Activated CD4-positive, alpha-beta memory T cell treated with anti-CD3 and anti-CD28 coated beads for 36 hours (primary cell): Measurements from ENCODE around the gene STIL. TPM values are rescaled to one million over a fixed set of nuclear protein-coding genes. Genes with fewer than 3 reads are reported as not detected.
A peak's percentile ranks its signal among the peaks of the same experiment; 100 is the strongest.
"Not testable (repeated sequence)": the region's sequence is repeated elsewhere in the genome, so short reads cannot be mapped to it uniquely, and the experiment has no call there.

Experiments used
- CTCF ChIA-PET: fragments of 350-600 bp; sonication (Branson Sonifier 250); formaldehyde crosslinking; loops from one replicate; lab custom pipeline; 2021; ENCODE audit warnings: antibody characterized with exemption, inconsistent platforms; lab: Charles Lee
- POLR2A ChIA-PET: fragments of 350-600 bp; sonication (Branson Sonifier 250); formaldehyde crosslinking; loops from one replicate; lab custom pipeline; 2021; ENCODE audit warnings: antibody characterized with exemption; lab: Charles Lee
- DNase-seq: peaks from one replicate; pipeline ENCODE4 v3.0.0-alpha.2; 2020
- H3K27ac Mint-ChIP-seq: one replicate; pipeline ENCODE4 v1.8.0; 2021; ENCODE audit warnings: mixed read lengths
- H3K27me3 Mint-ChIP-seq: one replicate; pipeline ENCODE4 v1.8.0; 2021; ENCODE audit warnings: mixed read lengths
- H3K36me3 Mint-ChIP-seq: one replicate; pipeline ENCODE4 v1.8.0; 2021; ENCODE audit warnings: mixed read lengths
- H3K4me1 Mint-ChIP-seq: one replicate; pipeline ENCODE4 v1.8.0; 2021; ENCODE audit warnings: low read depth, mixed read lengths
- H3K4me3 Mint-ChIP-seq: one replicate; pipeline ENCODE4 v1.8.0; 2021; ENCODE audit warnings: mild to moderate bottlenecking, mixed read lengths
- H3K9me3 Mint-ChIP-seq: one replicate; pipeline ENCODE4 v1.8.0; 2021; ENCODE audit warnings: mixed read lengths
- intact Hi-C: fragments of 100-400 bp; cut with micrococcal nuclease; formaldehyde crosslinking; loops from one replicate; pipeline ENCODE4 v1.15.1; 2023
- total RNA-seq, 2 experiments: library from RNA; stranded (reverse); gene quantifications; one replicate each; pipeline ENCODE4 v1.2.3, GENCODE V29; 2021

The STIL gene
- total RNA-seq, 2 experiments from 2014 or later: 31.3 to 33.6 TPM

GRCh38 chr1:47213230-47213963 lies 100.5 kb downstream of the STIL start:
- CTCF ChIA-PET: interaction anchor here (1.4 to 1.9 kb wide), 2 partner anchors 21 to 38 kb away, joined by 3 to 6 read pairs; no protein-coding TSS in a partner anchor
- H3K4me3 Mint-ChIP-seq: no peak overlapping the region
- POLR2A ChIA-PET: interaction anchor here (0.5 kb wide), 1 partner anchor 677 kb away, joined by 3 read pairs; no protein-coding TSS in a partner anchor
- intact Hi-C loops: no loop called here
- DNase-seq: no peak
- peaks cover 4% of the 10 kb centered on the region for H3K27me3 Mint-ChIP-seq
- H3K27ac Mint-ChIP-seq: no peak overlapping the region
- no peaks in the 10 kb centered on the region for H3K4me1 Mint-ChIP-seq
- no peaks in the 10 kb centered on the region for H3K36me3 Mint-ChIP-seq
- H3K9me3 Mint-ChIP-seq: no peaks in the 10 kb centered on the region

GRCh38 chr1:47212636-47213229 lies 101.2 kb downstream of the STIL start:
- ChIA-PET CTCF (interaction anchor here (1.4 to 1.9 kb wide), 2 partner anchors 20 to 37 kb away, joined by 3 to 6 read pairs; no protein-coding TSS in a partner anchor), POLR2A (interaction anchor here (0.5 kb wide), 1 partner anchor 677 kb away, joined by 3 read pairs; no protein-coding TSS in a partner anchor)
- Mint-ChIP-seq H3K27ac (no peak overlapping the region), H3K36me3 (no peaks in the 10 kb centered on the region), H3K9me3 (no peaks in the 10 kb centered on the region), H3K4me3 (no peak overlapping the region), H3K4me1 (no peaks in the 10 kb centered on the region), H3K27me3 (peaks cover 4% of the 10 kb centered on the region)
- no peak for DNase-seq
- intact Hi-C loops: no loop called here

GRCh38 chr1:47211796-47212269 lies 102.1 kb downstream of the STIL start:
- H3K9me3 Mint-ChIP-seq: no peaks in the 10 kb centered on the region
- no peak for DNase-seq
- H3K27me3 Mint-ChIP-seq: peaks cover 4% of the 10 kb centered on the region
- H3K36me3 Mint-ChIP-seq: no peaks in the 10 kb centered on the region
- CTCF ChIA-PET: interaction anchor here (0.9 to 1.9 kb wide), 3 partner anchors 12 to 36 kb away, joined by 3 to 6 read pairs (median 4); no protein-coding TSS in a partner anchor
- POLR2A ChIA-PET: no interaction called here
- intact Hi-C loops: no loop called here
- no peaks in the 10 kb centered on the region for H3K4me1 Mint-ChIP-seq
- no peak overlapping the region for H3K4me3 Mint-ChIP-seq
- H3K27ac Mint-ChIP-seq: no peak overlapping the region

- CTCF ChIA-PET: interaction anchor here (0.9 kb wide), 1 partner anchor 17 kb away, joined by 3 read pairs; no protein-coding TSS in a partner anchor
- no peak overlapping the region for H3K4me3 Mint-ChIP-seq
Observed at GRCh38 chr1:47210666-47211065, 103.3 kb downstream of the STIL start.

GRCh38 chr1:47209725-47210325 lies 104.1 kb downstream of the STIL start:
- no peaks in the 10 kb centered on the region for H3K4me1 Mint-ChIP-seq
- no peaks in the 10 kb centered on the region for H3K36me3 Mint-ChIP-seq
- peaks cover 7% of the 10 kb centered on the region for H3K27me3 Mint-ChIP-seq
- no peak for DNase-seq
- ChIA-PET POLR2A (no interaction called here), CTCF (interaction anchor here (1.3 kb wide), 1 partner anchor 17 kb away, joined by 4 read pairs; no protein-coding TSS in a partner anchor)
- H3K27ac Mint-ChIP-seq: no peak overlapping the region
- no peak overlapping the region for H3K4me3 Mint-ChIP-seq
- no peaks in the 10 kb centered on the region for H3K9me3 Mint-ChIP-seq
- intact Hi-C loops: no loop called here

More at GRCh38 chr1:47210666-47211065, 103.3 kb downstream of the STIL start:
- intact Hi-C loops: no loop called here
- Mint-ChIP-seq H3K9me3 (no peaks in the 10 kb centered on the region), H3K4me1 (no peaks in the 10 kb centered on the region), H3K27ac (no peak overlapping the region), H3K36me3 (no peaks in the 10 kb centered on the region), H3K27me3 (peaks cover 7% of the 10 kb centered on the region)
- POLR2A ChIA-PET: no interaction called here
- DNase-seq: no peak

GRCh38 chr1:47209091-47209490 lies 104.9 kb downstream of the STIL start:
- H3K36me3 Mint-ChIP-seq: no peaks in the 10 kb centered on the region
- CTCF ChIA-PET: interaction anchor here (1.3 kb wide), 1 partner anchor 16 kb away, joined by 4 read pairs; no protein-coding TSS in a partner anchor
- no peak overlapping the region for H3K4me3 Mint-ChIP-seq
- POLR2A ChIA-PET: no interaction called here
- H3K4me1 Mint-ChIP-seq: no peaks in the 10 kb centered on the region
- no peak overlapping the region for H3K27ac Mint-ChIP-seq
- intact Hi-C loops: no loop called here
- peaks cover 10% of the 10 kb centered on the region for H3K27me3 Mint-ChIP-seq
- no peaks in the 10 kb centered on the region for H3K9me3 Mint-ChIP-seq
- DNase-seq: no peak

DNA sequence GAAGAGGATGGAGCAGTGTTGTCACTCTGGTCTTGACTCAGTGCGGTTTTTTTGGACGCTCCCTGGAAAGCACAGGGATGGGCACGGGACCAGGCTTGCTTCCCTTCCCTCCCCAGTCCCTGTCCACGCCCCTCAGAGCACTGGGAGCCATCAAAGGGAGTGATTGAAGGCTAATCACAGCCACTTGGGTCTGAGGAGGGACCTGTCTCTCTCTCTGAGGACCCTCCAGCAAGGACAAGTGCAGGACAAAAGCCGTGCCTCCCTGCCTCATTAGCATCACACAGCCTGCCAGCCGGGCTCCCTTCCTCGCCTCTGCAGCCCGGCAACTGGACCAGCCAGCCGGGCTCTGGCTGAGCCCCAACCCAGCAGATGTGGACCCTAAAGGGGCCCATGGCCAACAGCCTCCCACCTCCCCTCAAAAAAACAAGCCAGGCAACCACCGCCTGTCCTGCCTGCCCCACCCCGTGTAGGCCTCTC lies 105.5 kb downstream of the STIL start:
- POLR2A ChIA-PET: no interaction called here
- Mint-ChIP-seq H3K4me3 (no peak overlapping the region), H3K9me3 (no peaks in the 10 kb centered on the region), H3K27me3 (peaks cover 12% of the 10 kb centered on the region), H3K27ac (no peak overlapping the region), H3K4me1 (peaks cover 2% of the 10 kb centered on the region), H3K36me3 (no peaks in the 10 kb centered on the region)
- DNase-seq: no peak
- CTCF ChIA-PET: no interaction called here
- intact Hi-C loops: no loop called here

DNA sequence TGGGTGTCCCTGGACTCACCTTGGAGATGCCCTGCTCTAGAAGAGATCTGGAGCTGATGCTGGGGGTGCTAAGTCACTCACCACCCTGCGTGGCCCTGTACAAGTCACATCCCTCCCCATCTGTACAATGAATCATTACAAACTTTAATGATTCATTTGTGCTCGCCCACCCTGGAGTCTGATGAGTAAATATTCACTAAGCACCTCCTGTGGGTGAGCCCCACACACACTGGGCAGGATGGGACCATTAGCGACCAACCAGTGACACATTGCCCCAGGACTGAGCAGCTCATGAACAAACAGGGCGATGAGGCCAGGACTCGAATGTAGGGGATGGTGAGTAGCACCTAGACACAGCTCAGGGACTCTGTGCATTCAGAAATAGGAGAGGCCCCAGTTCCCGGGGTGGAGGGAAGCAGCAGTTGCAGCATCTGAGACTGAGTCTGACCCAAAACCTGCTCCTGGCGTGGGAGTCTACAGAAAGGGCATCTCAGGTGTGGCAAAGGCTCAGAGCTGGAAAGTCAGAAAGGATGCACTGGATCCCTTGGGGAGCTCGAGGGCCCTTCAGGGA lies 106.1 kb downstream of the STIL start:
- Mint-ChIP-seq H3K4me1 (peaks cover 4% of the 10 kb centered on the region), H3K27ac (no peak overlapping the region), H3K27me3 (peaks cover 15% of the 10 kb centered on the region), H3K36me3 (no peaks in the 10 kb centered on the region), H3K4me3 (no peak overlapping the region), H3K9me3 (no peaks in the 10 kb centered on the region)
- intact Hi-C loops: no loop called here
- peak; percentile 27 for DNase-seq
- ChIA-PET CTCF (no interaction called here), POLR2A (no interaction called here)

DNA sequence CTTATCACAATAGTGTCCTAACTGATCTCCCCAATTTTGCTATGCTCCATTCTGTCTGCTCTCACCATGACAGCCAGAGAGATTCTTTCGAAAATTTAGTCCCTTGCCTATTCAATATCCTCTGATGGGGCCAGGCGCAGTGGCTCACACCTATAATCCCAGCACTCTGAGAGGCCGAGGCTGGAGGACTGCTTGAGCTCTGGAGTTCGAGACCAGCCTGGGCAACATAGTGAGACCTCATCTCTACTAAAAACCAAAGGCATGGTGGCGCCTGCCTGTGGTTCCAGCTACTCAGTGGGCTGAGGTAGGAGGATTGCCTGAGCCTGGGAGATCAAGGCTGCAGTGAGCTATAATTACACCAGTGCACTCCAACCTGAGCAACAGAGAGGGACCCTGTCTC lies 108.0 kb downstream of the STIL start:
- POLR2A ChIA-PET: no interaction called here
- CTCF ChIA-PET: interaction anchor here (2.1 kb wide), 1 partner anchor 13 kb away, joined by 6 read pairs; no protein-coding TSS in a partner anchor
- DNase-seq: no peak
- peaks cover 15% of the 10 kb centered on the region for H3K27me3 Mint-ChIP-seq
- no peak overlapping the region for H3K27ac Mint-ChIP-seq
- no peak overlapping the region for H3K4me3 Mint-ChIP-seq
- H3K36me3 Mint-ChIP-seq: no peaks in the 10 kb centered on the region
- intact Hi-C loops: no loop called here
- H3K9me3 Mint-ChIP-seq: no peaks in the 10 kb centered on the region
- peaks cover 4% of the 10 kb centered on the region for H3K4me1 Mint-ChIP-seq

DNA sequence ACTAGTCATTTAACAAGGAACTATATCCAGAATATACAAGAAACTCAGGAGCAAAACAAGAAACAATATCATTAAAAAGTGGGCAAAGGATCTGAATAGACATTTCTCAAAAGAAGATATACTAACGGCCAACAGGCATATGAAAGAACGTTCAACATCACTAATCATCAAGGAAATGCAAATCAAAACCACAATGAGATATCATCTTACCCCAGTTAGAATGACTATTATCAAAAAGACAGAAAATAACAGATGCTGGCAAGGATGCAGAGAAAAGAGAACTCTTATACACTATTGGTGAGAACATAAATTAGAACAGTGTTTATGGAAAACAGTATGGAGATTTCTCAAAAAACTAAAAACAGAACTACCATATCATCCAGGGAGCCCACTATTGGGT lies 110.4 kb downstream of the STIL start:
- POLR2A ChIA-PET, H3K9me3 Mint-ChIP-seq, H3K27ac Mint-ChIP-seq, CTCF ChIA-PET, H3K36me3 Mint-ChIP-seq, H3K4me1 Mint-ChIP-seq, DNase-seq, intact Hi-C loops, H3K4me3 Mint-ChIP-seq: not testable (repeated sequence)
- H3K27me3 Mint-ChIP-seq: peaks cover 24% of the 10 kb centered on the region

GRCh38 chr1:47201179-47201578 lies 112.8 kb downstream of the STIL start:
- no peak for DNase-seq
- Mint-ChIP-seq H3K9me3 (no peaks in the 10 kb centered on the region), H3K4me1 (peaks cover 4% of the 10 kb centered on the region), H3K36me3 (no peaks in the 10 kb centered on the region), H3K27ac (no peak overlapping the region), H3K4me3 (no peak overlapping the region), H3K27me3 (peaks cover 29% of the 10 kb centered on the region)
- intact Hi-C loops: no loop called here
- POLR2A ChIA-PET: no interaction called here
- CTCF ChIA-PET: interaction anchor here (0.9 to 1.2 kb wide), 2 partner anchors 26 to 542 kb away, joined by 3 read pairs; no protein-coding TSS in a partner anchor
